Parathyroid adenoma (tissue), 2 donors: ENCODE results near the gene MKLN1.

Experiments
- H2AFZ ChIP-seq: fragments of 300-600 bp; sonication (generic); one replicate; pipeline ENCODE4 v1.7.0; 2017; ENCODE audit warnings: antibody characterized with exemption, mild to moderate bottlenecking
- H3K27ac ChIP-seq: fragments of 300-600 bp; sonication (generic); one replicate; pipeline ENCODE4 v1.7.0; 2017
- H3K27me3 ChIP-seq: fragments of 300-600 bp; sonication (generic); one replicate; pipeline ENCODE4 v1.7.0; 2017; ENCODE audit warnings: low read length; ENCODE audit not compliant: control insufficient read depth, insufficient read depth
- H3K36me3 ChIP-seq: fragments of 300-600 bp; sonication (generic); one replicate; pipeline ENCODE4 v1.7.0; 2017; ENCODE audit warnings: low read length; ENCODE audit not compliant: control insufficient read depth, insufficient read depth
- H3K4me1 ChIP-seq: fragments of 300-600 bp; sonication (generic); one replicate; pipeline ENCODE4 v1.7.0; 2017; ENCODE audit warnings: control low read depth
- H3K4me2 ChIP-seq: fragments of 300-600 bp; sonication (generic); one replicate; pipeline ENCODE4 v1.7.0; 2017; ENCODE audit warnings: low read length
- H3K4me3 ChIP-seq: fragments of 300-600 bp; sonication (generic); one replicate; pipeline ENCODE4 v1.7.0; 2017; ENCODE audit warnings: low read depth, low read length
- H3K79me2 ChIP-seq: fragments of 300-600 bp; sonication (generic); one replicate; pipeline ENCODE4 v1.7.0; 2017; ENCODE audit warnings: control low read depth
- H3K9ac ChIP-seq: fragments of 300-600 bp; sonication (generic); one replicate; pipeline ENCODE4 v1.7.0; 2017; ENCODE audit warnings: mild to moderate bottlenecking
- H3K9me3 ChIP-seq: fragments of 300-600 bp; sonication (generic); one replicate; pipeline ENCODE4 v1.7.0; 2017; ENCODE audit warnings: low read length; ENCODE audit not compliant: control insufficient read depth
- TF ChIP-seq, protein P1 (sequence below): fragments of 300-600 bp; sonication (generic); IDR thresholded peaks from one replicate; pipeline ENCODE4 v1.7.0; 2017; ENCODE audit warnings: antibody characterized with exemption, mild to moderate bottlenecking
- donor health status: primary hyperparathyroidism.

Gene MKLN1

DNA sequence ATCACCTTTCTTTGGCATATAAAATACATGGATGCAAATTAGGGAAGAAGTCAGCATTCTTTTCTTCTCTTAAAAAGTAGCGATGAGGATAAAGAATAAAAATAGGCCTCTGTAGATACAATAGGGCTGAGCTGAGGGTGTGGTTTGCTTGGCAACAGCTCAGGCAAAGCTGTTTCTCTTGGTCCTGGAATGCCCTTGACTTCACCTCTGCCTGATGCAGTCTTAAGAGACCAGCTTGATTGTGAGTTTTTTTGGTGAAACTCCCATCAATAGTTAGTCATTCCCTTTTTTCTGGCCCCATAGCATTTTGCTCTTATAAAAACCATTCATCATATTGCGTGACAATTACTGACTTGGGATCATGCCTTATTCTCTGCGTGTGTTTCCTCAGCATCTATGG is 42.1 kb upstream of the MKLN1 start:
- no peaks in the 10 kb centered on the region for H3K27me3 ChIP-seq
- no peaks in the 10 kb centered on the region for H3K4me1 ChIP-seq
- TF ChIP-seq, protein P1, sequence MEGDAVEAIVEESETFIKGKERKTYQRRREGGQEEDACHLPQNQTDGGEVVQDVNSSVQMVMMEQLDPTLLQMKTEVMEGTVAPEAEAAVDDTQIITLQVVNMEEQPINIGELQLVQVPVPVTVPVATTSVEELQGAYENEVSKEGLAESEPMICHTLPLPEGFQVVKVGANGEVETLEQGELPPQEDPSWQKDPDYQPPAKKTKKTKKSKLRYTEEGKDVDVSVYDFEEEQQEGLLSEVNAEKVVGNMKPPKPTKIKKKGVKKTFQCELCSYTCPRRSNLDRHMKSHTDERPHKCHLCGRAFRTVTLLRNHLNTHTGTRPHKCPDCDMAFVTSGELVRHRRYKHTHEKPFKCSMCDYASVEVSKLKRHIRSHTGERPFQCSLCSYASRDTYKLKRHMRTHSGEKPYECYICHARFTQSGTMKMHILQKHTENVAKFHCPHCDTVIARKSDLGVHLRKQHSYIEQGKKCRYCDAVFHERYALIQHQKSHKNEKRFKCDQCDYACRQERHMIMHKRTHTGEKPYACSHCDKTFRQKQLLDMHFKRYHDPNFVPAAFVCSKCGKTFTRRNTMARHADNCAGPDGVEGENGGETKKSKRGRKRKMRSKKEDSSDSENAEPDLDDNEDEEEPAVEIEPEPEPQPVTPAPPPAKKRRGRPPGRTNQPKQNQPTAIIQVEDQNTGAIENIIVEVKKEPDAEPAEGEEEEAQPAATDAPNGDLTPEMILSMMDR: no peak
- no peaks in the 10 kb centered on the region for H3K9me3 ChIP-seq
- H3K36me3 ChIP-seq: no peaks in the 10 kb centered on the region
- H3K4me2 ChIP-seq: no peak overlapping the region
- H3K79me2 ChIP-seq: no peaks in the 10 kb centered on the region
- no peak overlapping the region for H3K4me3 ChIP-seq
- no peak overlapping the region for H3K27ac ChIP-seq
- H3K9ac ChIP-seq: no peak overlapping the region
- no peak overlapping the region for H2AFZ ChIP-seq

DNA sequence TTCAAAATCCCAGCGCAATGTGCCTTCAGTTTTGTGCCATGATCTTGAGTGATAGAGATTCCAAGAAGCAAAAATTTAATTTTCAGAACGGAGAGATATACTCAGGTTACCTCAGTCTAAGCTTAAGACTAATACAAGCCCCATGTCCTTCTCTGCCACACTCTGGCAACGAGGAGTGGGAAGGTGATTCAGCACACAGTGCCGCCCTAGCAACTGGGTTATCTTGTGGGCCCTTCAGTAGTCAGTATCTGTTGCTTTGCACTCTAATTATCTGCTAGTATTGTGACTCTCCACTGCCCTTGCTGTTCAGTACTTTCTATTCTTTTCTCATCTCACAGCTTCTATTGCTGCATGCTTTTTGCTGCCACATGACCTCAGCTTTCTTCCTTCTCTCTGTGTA is 39.2 kb upstream of the MKLN1 start:
- H3K9ac ChIP-seq: no peak overlapping the region
- H3K79me2 ChIP-seq: no peaks in the 10 kb centered on the region
- no peaks in the 10 kb centered on the region for H3K27me3 ChIP-seq
- no peak overlapping the region for H3K4me2 ChIP-seq
- TF ChIP-seq, protein P1: no peak
- H3K9me3 ChIP-seq: no peaks in the 10 kb centered on the region
- H3K27ac ChIP-seq: no peak overlapping the region
- no peaks in the 10 kb centered on the region for H3K36me3 ChIP-seq
- no peak overlapping the region for H2AFZ ChIP-seq
- no peaks in the 10 kb centered on the region for H3K4me1 ChIP-seq
- H3K4me3 ChIP-seq: no peak overlapping the region

DNA sequence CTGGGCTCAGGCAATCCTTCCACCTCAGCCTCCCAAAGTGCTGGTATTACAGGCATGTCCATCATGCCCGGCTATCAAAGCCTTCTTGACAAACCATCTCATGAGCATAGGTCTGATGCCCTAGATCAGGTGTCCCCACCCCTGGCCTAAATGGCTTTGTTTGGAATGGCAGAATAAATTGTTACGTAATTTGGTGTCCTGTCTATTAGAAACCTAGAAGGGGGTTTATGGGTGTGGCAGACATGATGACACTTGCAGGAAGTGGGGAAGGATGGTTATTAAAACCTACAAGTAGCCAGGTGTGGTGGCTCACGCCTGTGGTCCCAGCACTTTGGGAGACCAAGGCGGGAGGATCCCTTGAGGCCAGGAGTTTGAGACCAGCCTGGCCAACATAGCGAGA is 38.6 kb upstream of the MKLN1 start:
- H3K79me2 ChIP-seq: no peaks in the 10 kb centered on the region
- H3K9ac ChIP-seq: no peak overlapping the region
- H3K4me1 ChIP-seq: no peaks in the 10 kb centered on the region
- no peak overlapping the region for H2AFZ ChIP-seq
- no peak overlapping the region for H3K27ac ChIP-seq
- H3K36me3 ChIP-seq: no peaks in the 10 kb centered on the region
- no peak overlapping the region for H3K4me2 ChIP-seq
- H3K9me3 ChIP-seq: no peaks in the 10 kb centered on the region
- H3K4me3 ChIP-seq: no peak overlapping the region
- TF ChIP-seq, protein P1: no peak
- H3K27me3 ChIP-seq: no peaks in the 10 kb centered on the region

DNA sequence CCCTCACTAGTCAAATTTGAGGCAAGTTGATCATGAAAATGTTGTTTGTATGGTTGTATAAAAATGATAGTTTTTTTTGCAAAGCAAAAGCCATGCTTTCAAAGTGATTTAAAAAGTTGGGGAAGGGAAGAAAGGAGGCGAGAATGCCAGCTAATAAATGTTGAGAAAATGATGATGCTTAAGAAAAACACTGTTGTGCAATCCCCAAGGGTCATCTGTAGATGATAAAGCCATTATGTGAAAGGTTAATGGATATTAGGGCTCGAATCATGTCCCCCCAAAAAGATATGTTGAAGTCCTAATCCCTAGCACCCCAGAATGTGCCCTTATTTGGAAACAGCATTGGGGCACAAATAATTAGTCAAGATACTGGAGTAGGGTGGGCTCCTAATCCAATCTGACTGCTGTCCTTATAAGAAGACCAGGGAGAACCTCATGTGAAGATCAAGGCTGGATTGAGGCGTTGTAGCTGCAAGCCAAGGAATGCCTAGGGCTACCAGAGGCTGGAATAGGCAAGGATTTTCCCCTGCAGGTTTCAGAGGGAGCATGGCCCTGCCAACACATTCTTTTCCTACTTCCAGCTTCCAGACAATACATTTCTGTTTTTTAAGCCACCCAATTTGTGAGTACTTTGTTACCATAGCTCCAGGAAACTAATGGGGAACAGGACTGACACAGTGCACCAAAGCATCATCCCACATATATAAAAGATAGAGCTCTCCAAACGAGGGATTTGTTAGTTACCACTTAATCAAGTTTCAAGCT is 35.4 kb upstream of the MKLN1 start:
- H3K79me2 ChIP-seq: no peaks in the 10 kb centered on the region
- no peak overlapping the region for H3K27ac ChIP-seq
- TF ChIP-seq, protein P1: no peak
- no peak overlapping the region for H3K4me3 ChIP-seq
- H3K27me3 ChIP-seq: no peaks in the 10 kb centered on the region
- no peaks in the 10 kb centered on the region for H3K36me3 ChIP-seq
- H2AFZ ChIP-seq: no peak overlapping the region
- H3K4me2 ChIP-seq: no peak overlapping the region
- H3K9ac ChIP-seq: no peak overlapping the region
- H3K4me1 ChIP-seq: no peaks in the 10 kb centered on the region
- H3K9me3 ChIP-seq: no peaks in the 10 kb centered on the region

DNA sequence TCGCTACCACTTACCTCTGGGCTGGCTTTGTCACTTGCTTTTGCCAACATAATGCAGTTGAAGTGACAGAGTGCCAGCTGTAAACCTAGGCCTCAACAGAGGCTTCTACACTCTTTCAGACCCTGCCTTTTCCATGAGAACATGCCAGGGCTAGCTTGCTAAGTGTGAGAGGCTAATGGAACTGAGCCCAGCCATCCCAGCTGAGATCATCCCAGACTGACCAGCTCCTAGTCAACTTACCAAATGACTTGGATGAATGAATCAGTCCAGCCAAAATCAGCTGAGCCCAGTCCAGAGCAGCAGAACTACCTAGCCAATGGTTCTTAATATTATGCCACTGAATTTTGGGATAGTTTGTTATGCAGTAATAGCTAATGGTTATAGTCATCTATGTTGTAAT is 34.7 kb upstream of the MKLN1 start:
- Histone ChIP-seq H3K4me3 (no peak overlapping the region), H3K9ac (no peak overlapping the region), H3K9me3 (no peaks in the 10 kb centered on the region), H2AFZ (no peak overlapping the region), H3K27ac (no peak overlapping the region), H3K79me2 (no peaks in the 10 kb centered on the region), H3K4me2 (no peak overlapping the region), H3K36me3 (no peaks in the 10 kb centered on the region), H3K27me3 (no peaks in the 10 kb centered on the region), H3K4me1 (no peaks in the 10 kb centered on the region)
- TF ChIP-seq, protein P1: no peak
